Thymus (tissue), 11 donors: ENCODE data around the gene DUSP2. TPM values are rescaled to one million over a fixed set of nuclear protein-coding genes. Genes with fewer than 3 reads are reported as not detected.

Experiments used
- DNase-seq, 9 donors: peaks; one replicate each; pipeline ENCODE4 v3.0.0-alpha.2; 2013; ENCODE audit warnings: low spot score in 9 of 9, low read depth in 6 of 9, missing footprints in 1 of 9
- H3K27ac ChIP-seq, 2 donors: one replicate each; pipeline ENCODE4 v1.5.1; 2013; ENCODE audit warnings: control low read depth in 1 of 2, low read depth in 1 of 2, low read length in 1 of 2, mild to moderate bottlenecking in 1 of 2, moderate library complexity in 1 of 2
- H3K27me3 ChIP-seq, 2 donors: one replicate each; pipeline ENCODE4 v1.5.1; 2013; ENCODE audit warnings: low read length in 1 of 2; ENCODE audit not compliant: control insufficient read depth in 2 of 2, insufficient read depth in 1 of 2
- H3K36me3 ChIP-seq, 2 donors: one replicate each; pipeline ENCODE4 v1.5.1; 2013; ENCODE audit warnings: low read length in 1 of 2, mild to moderate bottlenecking in 1 of 2, moderate library complexity in 1 of 2; ENCODE audit not compliant: control insufficient read depth in 2 of 2, insufficient read depth in 2 of 2
- H3K4me1 ChIP-seq, 2 donors: one replicate each; pipeline ENCODE4 v1.5.1; 2013; ENCODE audit warnings: low read length in 2 of 2; ENCODE audit not compliant: control insufficient read depth in 2 of 2, insufficient read depth in 2 of 2
- H3K4me3 ChIP-seq, 2 donors: one replicate each; pipeline ENCODE4 v1.5.1; 2013; ENCODE audit warnings: low read length in 2 of 2, control low read depth in 1 of 2, mild to moderate bottlenecking in 1 of 2
- H3K9me3 ChIP-seq, 2 donors: one replicate each; pipeline ENCODE4 v1.5.1; 2013; ENCODE audit warnings: low read length in 1 of 2, mild to moderate bottlenecking in 1 of 2; ENCODE audit not compliant: control insufficient read depth in 2 of 2, insufficient read depth in 1 of 2
- WGBS: extraction: QIAGEN DNeasy Blood & Tissue Kit; methylation state at CpG from one replicate; pipeline ENCODE4 v1.1.7; 2013; 5-methylcytosine and 5-hydroxymethylcytosine counted together
- polyA plus RNA-seq: library from polyadenylated mRNA; stranded (reverse); fragments of 200-250 nt; gene quantifications from one replicate; pipeline ENCODE4 v1.2.3, GENCODE V29; 2013
- total RNA-seq: library from RNA; stranded (reverse); fragments of 120-200 nt; gene quantifications from one replicate; pipeline ENCODE4 v1.2.4, GENCODE V29; 2013
- donor health status: healthy.

The DUSP2 gene
- total and polyA plus RNA-seq, 2 donors = 60.0 to 208 TPM

- Histone ChIP-seq H3K4me3 (no peak overlapping the region), H3K9me3 (no peaks in the 10 kb centered on the region), H3K27me3 (peaks cover 0 to 2% of the 10 kb centered on the region in 2 donors), H3K27ac (no peak overlapping the region), H3K36me3 (no peaks in the 10 kb centered on the region), H3K4me1 (no peaks in the 10 kb centered on the region)
- 96% methylated on average over 5 of the region's 5 CpGs for WGBS
- DNase-seq = no peak
These were observed 47.8 kb downstream of the DUSP2 start for GRCh38 chr2:96097441-96097840.

GRCh38 chr2:96095116-96095636 lies 50.1 kb downstream of the DUSP2 start:
- no peak overlapping the region for H3K27ac ChIP-seq
- no peak for DNase-seq
- no peaks in the 10 kb centered on the region for H3K27me3 ChIP-seq
- no peaks in the 10 kb centered on the region for H3K36me3 ChIP-seq
- 94% methylated on average over 7 of the region's 7 CpGs for WGBS
- no peak overlapping the region for H3K4me3 ChIP-seq
- H3K4me1 ChIP-seq = no peaks in the 10 kb centered on the region
- no peaks in the 10 kb centered on the region for H3K9me3 ChIP-seq

DNA sequence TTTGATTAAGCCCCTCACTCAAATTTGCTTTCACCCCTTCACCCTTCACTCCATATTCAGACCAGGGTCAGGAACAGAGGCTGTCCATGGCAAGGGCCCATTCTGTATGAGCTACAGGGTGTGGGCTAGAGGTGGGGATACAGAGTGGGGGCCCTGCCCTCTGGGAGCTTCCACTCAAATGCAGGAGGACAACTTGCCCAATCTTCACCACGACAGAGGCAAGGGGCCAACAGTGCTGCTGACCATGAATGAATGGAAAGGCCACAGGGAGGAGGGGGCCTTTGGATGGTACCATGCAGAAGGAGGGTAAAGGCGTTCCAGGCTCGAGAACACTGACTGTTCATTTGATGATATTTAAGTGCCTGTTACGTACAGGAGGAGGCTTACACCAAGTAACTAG lies 51.7 kb downstream of the DUSP2 start:
- H3K36me3 ChIP-seq = no peaks in the 10 kb centered on the region
- no peak overlapping the region for H3K4me3 ChIP-seq
- WGBS = 96% methylated on average over 4 of the region's 4 CpGs
- H3K4me1 ChIP-seq = no peaks in the 10 kb centered on the region
- DNase-seq = no peak
- no peak overlapping the region for H3K27ac ChIP-seq
- H3K27me3 ChIP-seq = no peaks in the 10 kb centered on the region
- H3K9me3 ChIP-seq = no peaks in the 10 kb centered on the region

Other genes with a start within 250 kb of the DUSP2 start
- gene ANKRD36C, start 153.6 kb downstream of the DUSP2 start, total RNA-seq = 40.9 TPM
- gene ANKRD36C, start 153.6 kb downstream of the DUSP2 start, polyA plus RNA-seq = 5.2 TPM
- 0.38 TPM for gene GPAT2, start 110.5 kb downstream of the DUSP2 start, total RNA-seq
- gene GPAT2, start 110.5 kb downstream of the DUSP2 start, polyA plus RNA-seq = 3.4 TPM
- 0.28 TPM for gene ADRA2B, start 28.9 kb downstream of the DUSP2 start, total RNA-seq
- 0.52 TPM for gene ADRA2B, start 28.9 kb downstream of the DUSP2 start, polyA plus RNA-seq
- gene ASTL, start 6.9 kb downstream of the DUSP2 start, total RNA-seq = 0.42 TPM
- gene ASTL, start 6.9 kb downstream of the DUSP2 start, polyA plus RNA-seq = 2.9 TPM
- gene STARD7, start 63.4 kb upstream of the DUSP2 start, total RNA-seq = 94.5 TPM
- gene STARD7, start 63.4 kb upstream of the DUSP2 start, polyA plus RNA-seq = 69.5 TPM
- 6.9 TPM for gene TMEM127, start 120.6 kb upstream of the DUSP2 start, total RNA-seq
- 13.7 TPM for gene TMEM127, start 120.6 kb upstream of the DUSP2 start, polyA plus RNA-seq
- gene CIAO1, start 120.8 kb upstream of the DUSP2 start, total RNA-seq = 51.3 TPM
- 38.6 TPM for gene CIAO1, start 120.8 kb upstream of the DUSP2 start, polyA plus RNA-seq
- 51.1 TPM for gene SNRNP200, start 160.1 kb upstream of the DUSP2 start, total RNA-seq
- gene SNRNP200, start 160.1 kb upstream of the DUSP2 start, polyA plus RNA-seq = 105 TPM
- 7.7 TPM for gene ITPRIPL1, start 179.9 kb upstream of the DUSP2 start, total RNA-seq
- 1.9 TPM for gene ITPRIPL1, start 179.9 kb upstream of the DUSP2 start, polyA plus RNA-seq
- gene NCAPH, start 190.3 kb upstream of the DUSP2 start, total RNA-seq = 33.9 TPM
- gene NCAPH, start 190.3 kb upstream of the DUSP2 start, polyA plus RNA-seq = 3.1 TPM